ENCODE measurements around the gene FBXL15.

DNA sequence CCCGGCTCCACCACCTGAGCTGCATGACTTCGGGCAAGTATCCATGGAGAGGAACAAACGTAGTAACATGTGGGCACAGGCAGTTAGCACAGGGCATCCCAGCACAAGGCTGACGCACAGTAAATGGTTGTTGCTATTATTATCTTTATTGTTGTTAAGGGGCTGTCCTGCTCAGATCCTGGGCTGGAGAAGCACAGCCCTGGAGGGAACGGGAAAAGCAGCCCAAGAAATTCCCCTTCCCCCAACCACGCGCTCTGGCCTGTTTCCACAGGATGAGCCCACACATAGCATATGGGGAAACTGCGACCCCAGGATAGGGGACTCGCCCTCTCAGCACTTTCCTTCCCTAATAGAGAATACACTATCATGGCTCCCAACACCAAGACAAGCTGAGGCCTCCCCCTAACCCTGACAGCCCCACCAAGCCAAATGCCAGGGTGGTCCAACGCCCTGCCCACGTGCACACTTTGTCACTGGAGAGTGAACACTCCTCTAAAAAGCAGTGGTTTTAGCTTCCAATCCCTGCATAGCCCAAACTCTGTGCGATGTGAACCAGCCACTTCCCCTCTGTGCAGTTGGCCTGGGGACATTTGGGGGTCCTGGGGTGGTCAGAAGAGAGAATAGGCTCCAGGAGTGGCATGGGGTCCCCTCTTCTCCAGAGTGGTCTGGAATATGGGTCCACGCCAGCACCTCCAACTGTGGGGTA lies 13.1 kb upstream of the FBXL15 start:
- TF ChIP-seq, protein P1, sequence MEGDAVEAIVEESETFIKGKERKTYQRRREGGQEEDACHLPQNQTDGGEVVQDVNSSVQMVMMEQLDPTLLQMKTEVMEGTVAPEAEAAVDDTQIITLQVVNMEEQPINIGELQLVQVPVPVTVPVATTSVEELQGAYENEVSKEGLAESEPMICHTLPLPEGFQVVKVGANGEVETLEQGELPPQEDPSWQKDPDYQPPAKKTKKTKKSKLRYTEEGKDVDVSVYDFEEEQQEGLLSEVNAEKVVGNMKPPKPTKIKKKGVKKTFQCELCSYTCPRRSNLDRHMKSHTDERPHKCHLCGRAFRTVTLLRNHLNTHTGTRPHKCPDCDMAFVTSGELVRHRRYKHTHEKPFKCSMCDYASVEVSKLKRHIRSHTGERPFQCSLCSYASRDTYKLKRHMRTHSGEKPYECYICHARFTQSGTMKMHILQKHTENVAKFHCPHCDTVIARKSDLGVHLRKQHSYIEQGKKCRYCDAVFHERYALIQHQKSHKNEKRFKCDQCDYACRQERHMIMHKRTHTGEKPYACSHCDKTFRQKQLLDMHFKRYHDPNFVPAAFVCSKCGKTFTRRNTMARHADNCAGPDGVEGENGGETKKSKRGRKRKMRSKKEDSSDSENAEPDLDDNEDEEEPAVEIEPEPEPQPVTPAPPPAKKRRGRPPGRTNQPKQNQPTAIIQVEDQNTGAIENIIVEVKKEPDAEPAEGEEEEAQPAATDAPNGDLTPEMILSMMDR (IDR thresholded peaks at IDR 0.05), result no peak
- no peak for TF ChIP-seq POLR2A (IDR thresholded peaks at IDR 0.05)

All from heart left ventricle (tissue), 13 donors.